Adrenal gland (tissue), 5 donors: ENCODE data around the gene TBRG4.

Experiments used
- CTCF ChIP-seq, 6 experiments: fragments of 450-650 bp in 4 of 6; fragments of 200-600 bp in 2 of 6; sonication (generic) in 1 of 6; IDR thresholded peaks; 1 replicate in 5 of 6; 2 replicates in 1 of 6; pipeline versions ENCODE4 v1.5.1 to v1.8.0; 2016 to 2021; ENCODE audit warnings: antibody characterized with exemption in 6 of 6, mild to moderate bottlenecking in 2 of 6, moderate library complexity in 1 of 6
- POLR2A ChIP-seq, 2 donors: fragments of 450-650 bp; IDR thresholded peaks; one replicate each; pipeline ENCODE4 v1.6.1; 2017; ENCODE audit warnings: antibody characterized with exemption in 2 of 2, mild to moderate bottlenecking in 2 of 2, moderate library complexity in 1 of 2
- donor health status: DM: no; HTN: no; CAD: no.

GRCh38 chr7:45072131-45073030 is 39.1 kb downstream of the TBRG4 start:
- TF ChIP-seq CTCF (IDR thresholded peaks at IDR 0.05) = no peak
- no peak for TF ChIP-seq POLR2A (IDR thresholded peaks at IDR 0.05)
